Esophagus muscularis mucosa (tissue), 4 donors: ENCODE measurements around the gene ZBTB18. TPM values are rescaled to one million over a fixed set of nuclear protein-coding genes. Genes with fewer than 3 reads are reported as not detected.

Source experiments
- DNase-seq: peaks from one replicate; pipeline ENCODE4 v3.0.0-alpha.2; 2017; ENCODE audit errors: extremely low spot score
- H3K27ac ChIP-seq, 4 donors: fragments of 200-600 bp; sonication (generic); replicated peaks in 1 of 4; 1 replicate in 3 of 4; 2 replicates in 1 of 4; pipeline ENCODE4 v1.5.1; 2016 to 2019; ENCODE audit warnings: mild to moderate bottlenecking in 1 of 4
- H3K27me3 ChIP-seq, 4 donors: fragments of 200-600 bp; sonication (generic); one replicate each; pipeline versions ENCODE4 v1.5.1 to v1.6.0; 2016 to 2019
- H3K36me3 ChIP-seq, 4 donors: fragments of 200-600 bp; sonication (generic); one replicate each; pipeline ENCODE4 v1.5.1; 2016 to 2019
- H3K4me1 ChIP-seq, 4 donors: fragments of 200-600 bp; sonication (generic); one replicate each; pipeline ENCODE4 v1.5.1; 2016 to 2019
- H3K4me3 ChIP-seq, 4 donors: fragments of 200-600 bp; sonication (generic); 1 replicate in 2 of 4; 2 replicates in 2 of 4; pipeline ENCODE4 v1.5.1; 2016 to 2019; ENCODE audit warnings: mild to moderate bottlenecking in 4 of 4, moderate library complexity in 1 of 4
- H3K9me3 ChIP-seq, 4 donors: fragments of 200-600 bp; sonication (generic); 1 replicate in 3 of 4; 2 replicates in 1 of 4; pipeline ENCODE4 v1.5.1; 2016 to 2019
- EP300 ChIP-seq: sonication (generic); formaldehyde crosslinking; IDR thresholded peaks from one replicate; pipeline ENCODE4 v1.6.1; 2017; ENCODE audit warnings: antibody characterized with exemption
- POLR2A ChIP-seq: fragments of 450-650 bp; IDR thresholded peaks from one replicate; pipeline ENCODE4 v1.6.1; 2017; ENCODE audit warnings: antibody characterized with exemption, moderate library complexity, mild to moderate bottlenecking, low read depth
- POLR2AphosphoS5 ChIP-seq, 2 donors: sonication (generic); formaldehyde crosslinking; IDR thresholded peaks; one replicate each; pipeline ENCODE4 v1.6.1; 2017; ENCODE audit warnings: antibody characterized with exemption in 2 of 2
- WGBS: methylation state at CpG from one replicate; pipeline ENCODE4 v1.1.5; 2018; 5-methylcytosine and 5-hydroxymethylcytosine counted together
- intact Hi-C: fragments of 100-400 bp; cut with DNase I; formaldehyde crosslinking; loops from one replicate; pipeline ENCODE4 v1.15.1; 2023
- total RNA-seq, 4 donors: library from RNA; depleted of rRNA; stranded (reverse); fragments of >200 nt; gene quantifications; one replicate each; pipeline versions ENCODE4 v1.1.0 to v1.2.1, GENCODE V29; 2016
- TF ChIP-seq, protein P1 (sequence below), 3 experiments: fragments of 200-600 bp in 2 of 3; fragments of 450-650 bp in 1 of 3; sonication (generic) in 2 of 3; IDR thresholded peaks; one replicate each; pipeline ENCODE4 v1.5.1; 2017 to 2019; ENCODE audit warnings: antibody characterized with exemption in 3 of 3, mild to moderate bottlenecking in 2 of 3, moderate library complexity in 1 of 3

ZBTB18 gene
- total RNA-seq, 4 donors from 2014 or later = 15.0 to 23.7 (median 18.2) TPM

- peaks cover 0 to 31% (median 4%) of the 10 kb centered on the region in 4 donors for H3K27me3 ChIP-seq
- peaks cover 0 to 8% (median 7%) of the 10 kb centered on the region in 4 donors for H3K4me1 ChIP-seq
- TF ChIP-seq POLR2A (no peak), EP300 (no peak), POLR2AphosphoS5 (IDR thresholded peaks at IDR 0.05) (no peak)
- TF ChIP-seq, protein P1, sequence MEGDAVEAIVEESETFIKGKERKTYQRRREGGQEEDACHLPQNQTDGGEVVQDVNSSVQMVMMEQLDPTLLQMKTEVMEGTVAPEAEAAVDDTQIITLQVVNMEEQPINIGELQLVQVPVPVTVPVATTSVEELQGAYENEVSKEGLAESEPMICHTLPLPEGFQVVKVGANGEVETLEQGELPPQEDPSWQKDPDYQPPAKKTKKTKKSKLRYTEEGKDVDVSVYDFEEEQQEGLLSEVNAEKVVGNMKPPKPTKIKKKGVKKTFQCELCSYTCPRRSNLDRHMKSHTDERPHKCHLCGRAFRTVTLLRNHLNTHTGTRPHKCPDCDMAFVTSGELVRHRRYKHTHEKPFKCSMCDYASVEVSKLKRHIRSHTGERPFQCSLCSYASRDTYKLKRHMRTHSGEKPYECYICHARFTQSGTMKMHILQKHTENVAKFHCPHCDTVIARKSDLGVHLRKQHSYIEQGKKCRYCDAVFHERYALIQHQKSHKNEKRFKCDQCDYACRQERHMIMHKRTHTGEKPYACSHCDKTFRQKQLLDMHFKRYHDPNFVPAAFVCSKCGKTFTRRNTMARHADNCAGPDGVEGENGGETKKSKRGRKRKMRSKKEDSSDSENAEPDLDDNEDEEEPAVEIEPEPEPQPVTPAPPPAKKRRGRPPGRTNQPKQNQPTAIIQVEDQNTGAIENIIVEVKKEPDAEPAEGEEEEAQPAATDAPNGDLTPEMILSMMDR (IDR thresholded peaks at IDR 0.05) = no peak
- H3K4me3 ChIP-seq = no peak overlapping the region
- H3K27ac ChIP-seq = no peak overlapping the region
- no peak for DNase-seq
- no peaks in the 10 kb centered on the region for H3K36me3 ChIP-seq
- H3K9me3 ChIP-seq = peaks cover 0 to 11% (median 0%) of the 10 kb centered on the region in 4 donors
- intact Hi-C loops = no loop called here
- 65% methylated on average over 5 of the region's 5 CpGs for WGBS
Observed at GRCh38 chr1:244100276-244100675, 49.2 kb downstream of the ZBTB18 start.

DNA sequence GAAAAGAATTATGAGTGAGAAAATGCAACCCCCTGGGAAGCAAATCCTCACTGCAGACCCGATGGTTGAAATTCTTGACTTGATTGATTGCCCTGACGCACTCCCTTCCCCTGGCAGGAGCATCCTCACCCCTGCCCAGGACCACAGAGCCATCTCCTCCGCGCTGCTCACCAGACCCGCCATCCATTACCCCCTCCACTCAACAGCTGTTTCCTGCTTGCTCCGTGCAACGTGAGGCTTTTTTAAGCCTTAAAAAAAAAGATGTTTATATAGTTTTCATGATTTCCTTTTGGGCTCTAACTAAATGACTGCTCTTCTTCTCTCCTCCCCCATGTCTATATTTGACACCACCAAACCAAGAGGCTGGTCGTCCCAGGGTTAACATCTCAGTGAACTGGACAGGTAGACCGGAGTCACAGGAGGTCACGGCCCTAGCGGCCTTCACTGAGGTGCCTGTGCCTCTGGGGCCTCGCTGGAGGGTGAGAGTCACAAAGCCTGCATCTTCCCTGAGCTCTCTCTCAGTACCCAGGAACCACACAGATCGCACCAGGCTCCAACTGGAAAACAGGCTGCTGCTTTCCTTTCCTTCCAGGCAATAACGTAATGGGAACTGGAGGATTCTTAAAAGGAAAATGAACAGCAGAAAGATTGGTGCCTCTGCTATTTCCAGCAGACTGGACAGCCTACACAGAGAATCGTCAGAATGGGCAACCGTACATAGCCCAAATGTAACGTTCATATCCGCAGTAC lies 49.8 kb downstream of the ZBTB18 start:
- intact Hi-C loops = no loop called here

DNA sequence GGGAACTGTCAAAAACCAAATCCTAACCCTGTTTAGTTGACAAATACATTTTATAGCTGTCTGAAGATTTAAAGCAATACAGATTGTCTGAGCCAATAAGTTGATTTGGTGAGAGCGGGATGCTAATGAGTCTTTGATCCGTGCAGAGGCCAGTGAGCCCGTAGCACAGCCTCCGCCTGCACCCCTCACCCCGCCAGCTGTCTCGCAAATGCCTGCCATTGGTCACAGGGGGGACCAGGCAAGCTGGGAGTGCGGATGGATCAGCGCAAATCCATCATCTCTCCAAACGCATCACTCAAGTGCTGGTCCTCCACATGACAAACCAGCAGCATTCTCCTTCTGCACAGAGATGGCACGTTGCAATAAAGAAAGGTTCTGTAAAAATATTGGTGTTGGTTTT lies 51.0 kb downstream of the ZBTB18 start:
- DNase-seq = no peak
- 96% methylated on average over 10 of the region's 10 CpGs for WGBS
- TF ChIP-seq, protein P1 (IDR thresholded peaks at IDR 0.05) = no peak
- TF ChIP-seq POLR2AphosphoS5 (IDR thresholded peaks at IDR 0.05) = no peak
- TF ChIP-seq POLR2A = no peak
- TF ChIP-seq EP300 = no peak
- Histone ChIP-seq H3K27me3 (peaks cover 0 to 33% (median 4%) of the 10 kb centered on the region in 4 donors), H3K4me1 (peaks cover 0 to 8% (median 7%) of the 10 kb centered on the region in 4 donors), H3K36me3 (no peaks in the 10 kb centered on the region), H3K4me3 (no peak overlapping the region), H3K9me3 (peaks cover 0 to 11% (median 0%) of the 10 kb centered on the region in 4 donors), H3K27ac (no peak overlapping the region)
- intact Hi-C loops = no loop called here

More for the DNA sequence above, 49.8 kb downstream of the ZBTB18 start:
- TF ChIP-seq, protein P1 (IDR thresholded peaks at IDR 0.05) = no peak
- TF ChIP-seq EP300 (no peak), POLR2AphosphoS5 (IDR thresholded peaks at IDR 0.05) (no peak), POLR2A (no peak)
- 45% methylated on average over 18 of the region's 18 CpGs for WGBS
- Histone ChIP-seq H3K9me3 (peaks cover 0 to 11% (median 0%) of the 10 kb centered on the region in 4 donors), H3K4me3 (no peak overlapping the region), H3K36me3 (no peaks in the 10 kb centered on the region), H3K27ac (no peak overlapping the region), H3K27me3 (peaks cover 0 to 33% (median 4%) of the 10 kb centered on the region in 4 donors), H3K4me1 (peaks cover 0 to 8% (median 7%) of the 10 kb centered on the region in 4 donors)
- no peak for DNase-seq

DNA sequence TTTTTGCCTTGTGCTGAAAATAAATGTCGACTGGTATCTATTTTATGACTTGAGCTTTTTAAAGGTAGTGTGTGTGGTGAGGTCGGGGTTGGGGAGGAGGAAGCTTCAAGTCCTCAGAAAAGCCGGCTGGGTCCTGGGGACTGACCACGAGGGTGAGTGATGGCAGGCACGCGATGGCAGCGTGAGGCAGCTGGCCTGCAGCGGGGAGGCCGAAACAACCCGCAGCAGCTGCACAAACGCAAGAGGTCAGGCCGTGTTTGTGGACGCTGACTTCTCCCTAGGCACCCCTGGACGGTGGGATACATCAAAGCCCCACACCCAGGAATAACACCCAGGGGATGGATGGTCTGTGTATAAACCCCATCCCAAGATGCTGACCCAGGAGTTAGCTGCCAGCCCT lies 51.4 kb downstream of the ZBTB18 start:
- 76% methylated on average over 13 of the region's 14 CpGs for WGBS
- Histone ChIP-seq H3K27ac (no peak overlapping the region), H3K27me3 (peaks cover 0 to 33% (median 4%) of the 10 kb centered on the region in 4 donors), H3K36me3 (no peaks in the 10 kb centered on the region), H3K4me1 (peaks cover 0 to 8% (median 7%) of the 10 kb centered on the region in 4 donors), H3K4me3 (no peak overlapping the region), H3K9me3 (peaks cover 0 to 11% (median 0%) of the 10 kb centered on the region in 4 donors)
- no peak for DNase-seq
- intact Hi-C loops = no loop called here
- TF ChIP-seq POLR2A = no peak
- TF ChIP-seq EP300 = no peak
- no peak for TF ChIP-seq POLR2AphosphoS5 (IDR thresholded peaks at IDR 0.05)
- TF ChIP-seq, protein P1 (IDR thresholded peaks at IDR 0.05) = no peak
